Renal pelvis (tissue), 4 donors: ENCODE data around the gene CLN3. TPM values are rescaled to one million over a fixed set of nuclear protein-coding genes. Genes with fewer than 3 reads are reported as not detected.
A peak's percentile ranks its signal among the peaks of the same experiment; 100 is the strongest.
"Not testable (repeated sequence)": the region's sequence is repeated elsewhere in the genome, so short reads cannot be mapped to it uniquely, and the experiment has no call there.

Experiments
- DNase-seq: peaks from one replicate; pipeline ENCODE4 v3.0.0-alpha.2; 2013
- polyA plus RNA-seq, 3 donors: library from polyadenylated mRNA; unstranded; fragments of 120-200 nt; gene quantifications; one replicate each; pipeline ENCODE4 v1.2.1, GENCODE V29; 2013; ENCODE audit not compliant: insufficient read length in 3 of 3

The CLN3 gene
- polyA plus RNA-seq, 3 donors: 31.5 to 41.8 (median 37.9) TPM

DNA sequence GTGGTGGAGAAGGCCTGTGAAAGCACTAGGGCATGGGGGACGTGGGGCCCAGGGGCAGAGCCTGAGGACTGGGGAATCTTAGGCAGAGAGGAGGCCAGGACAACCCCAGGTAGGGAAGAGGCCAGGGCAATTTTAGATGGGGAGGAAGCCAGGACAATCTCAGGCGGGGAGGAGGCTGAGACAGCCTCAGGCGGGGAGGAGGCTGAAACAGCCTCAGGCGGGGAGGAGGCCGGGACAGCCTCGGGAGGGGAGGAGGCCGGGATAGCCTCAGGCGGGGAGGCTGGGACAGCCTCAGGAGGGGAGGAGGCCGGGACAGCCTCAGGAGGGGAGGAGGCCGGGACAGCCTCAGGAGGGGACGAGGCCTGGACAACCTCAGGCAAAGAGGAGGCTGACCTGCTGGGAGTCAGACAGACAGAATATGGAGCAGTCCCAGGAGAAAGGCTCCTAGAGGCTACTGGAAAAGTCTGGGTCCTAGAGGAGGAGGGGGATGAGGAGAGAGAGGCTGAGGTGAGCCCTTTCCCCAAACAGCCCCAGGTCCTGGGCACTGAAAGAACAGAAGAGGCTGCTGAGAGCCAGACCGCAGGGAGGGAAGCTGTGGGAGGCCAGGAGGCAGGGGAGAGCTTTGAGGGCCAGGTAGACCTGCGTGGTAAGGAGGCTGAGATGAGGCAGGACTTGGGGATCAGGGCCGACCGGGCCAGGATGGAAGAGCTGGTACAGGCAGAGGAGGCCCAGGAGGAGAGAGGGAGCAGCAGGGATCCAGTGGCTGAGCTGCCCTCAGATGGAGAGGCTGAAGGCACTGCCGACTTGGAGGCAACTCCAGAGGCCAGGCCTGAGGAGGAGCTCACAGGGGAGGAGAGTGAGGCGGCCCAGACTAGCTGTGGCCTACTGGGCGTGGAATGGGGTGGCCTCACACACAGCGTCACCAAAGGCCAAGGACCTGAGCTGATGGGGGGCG, 4.2 kb upstream of the CLN3 start:
- no peak for DNase-seq

DNA sequence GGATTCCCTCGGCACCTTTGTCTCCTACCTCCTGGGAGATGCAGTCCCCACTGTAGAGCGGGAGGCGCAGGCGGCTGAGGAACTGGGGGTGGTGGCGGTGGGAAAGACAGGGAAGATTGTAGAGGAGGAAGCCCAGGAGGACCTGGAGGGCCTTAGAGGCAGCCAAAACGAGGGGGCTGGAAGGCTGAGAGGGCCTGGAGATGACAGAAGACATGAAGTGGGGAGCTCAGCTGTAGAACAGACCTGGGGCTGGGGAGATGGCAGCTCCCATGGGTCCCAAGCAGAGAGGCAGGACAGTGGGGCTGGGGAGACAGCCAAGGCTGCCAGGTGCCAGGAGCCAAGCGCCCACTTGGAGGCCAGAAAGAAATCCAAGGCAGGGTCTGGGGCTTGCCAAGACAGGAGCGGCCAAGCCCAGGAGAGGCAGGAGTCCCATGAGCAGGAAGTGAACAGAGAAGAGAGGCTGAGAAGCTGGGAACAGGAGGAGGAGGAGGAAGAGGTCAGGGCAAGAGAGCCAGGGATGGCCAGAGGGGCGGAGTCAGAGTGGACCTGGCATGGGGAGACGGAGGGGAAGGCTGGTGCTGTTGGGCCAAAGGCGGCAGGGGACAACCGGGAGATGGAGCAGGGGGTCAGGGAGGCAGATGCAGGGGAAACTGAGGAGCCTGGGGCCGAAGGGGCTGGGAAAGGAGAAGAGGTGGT, 3.4 kb upstream of the CLN3 start:
- no peak for DNase-seq

DNA sequence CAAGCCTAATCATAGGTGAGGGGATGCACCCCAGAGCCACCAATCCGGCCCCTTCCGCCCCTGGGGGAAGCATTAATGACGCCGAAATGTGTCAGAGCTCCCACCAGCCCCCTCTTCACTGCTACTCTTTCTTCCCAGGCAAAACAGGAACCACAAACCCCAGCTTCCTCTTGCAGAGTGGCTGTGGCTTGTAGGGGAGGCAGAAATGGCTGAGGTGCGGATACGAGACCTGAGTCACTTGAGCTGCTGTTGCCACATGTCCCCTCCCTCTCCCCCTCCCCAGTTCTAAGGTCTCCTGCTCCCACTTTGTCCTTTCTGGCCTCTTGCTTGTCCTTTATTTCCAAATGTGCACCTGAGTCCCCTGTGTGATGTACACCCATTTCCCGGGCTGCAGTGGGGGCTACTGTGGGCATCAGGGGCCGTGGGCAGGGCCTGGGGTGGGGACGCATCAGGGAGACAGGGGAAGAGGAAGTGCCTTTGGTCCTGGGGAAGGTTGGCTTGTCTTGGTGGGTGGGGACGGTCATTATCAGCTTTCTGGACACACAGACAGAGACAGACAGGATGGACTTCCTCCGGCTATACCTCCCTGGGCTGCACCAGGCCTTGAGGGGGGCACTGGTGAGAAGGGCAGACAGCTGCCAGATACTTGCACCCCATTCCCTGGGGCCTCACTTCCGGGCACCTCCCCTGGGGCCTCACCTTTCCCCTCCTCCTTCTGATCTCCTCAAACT, 2.4 kb upstream of the CLN3 start, which contains the start of gene APOBR:
Gene APOBR (plus strand): TSS at position 523 of the 731 bp plus-strand sequence. CDS start 39 bp downstream, at position 562.
- DNase-seq: no peak

GRCh38 chr16:28492511-28492910, 637 bp upstream of the CLN3 start:
- DNase-seq: no peak

DNA sequence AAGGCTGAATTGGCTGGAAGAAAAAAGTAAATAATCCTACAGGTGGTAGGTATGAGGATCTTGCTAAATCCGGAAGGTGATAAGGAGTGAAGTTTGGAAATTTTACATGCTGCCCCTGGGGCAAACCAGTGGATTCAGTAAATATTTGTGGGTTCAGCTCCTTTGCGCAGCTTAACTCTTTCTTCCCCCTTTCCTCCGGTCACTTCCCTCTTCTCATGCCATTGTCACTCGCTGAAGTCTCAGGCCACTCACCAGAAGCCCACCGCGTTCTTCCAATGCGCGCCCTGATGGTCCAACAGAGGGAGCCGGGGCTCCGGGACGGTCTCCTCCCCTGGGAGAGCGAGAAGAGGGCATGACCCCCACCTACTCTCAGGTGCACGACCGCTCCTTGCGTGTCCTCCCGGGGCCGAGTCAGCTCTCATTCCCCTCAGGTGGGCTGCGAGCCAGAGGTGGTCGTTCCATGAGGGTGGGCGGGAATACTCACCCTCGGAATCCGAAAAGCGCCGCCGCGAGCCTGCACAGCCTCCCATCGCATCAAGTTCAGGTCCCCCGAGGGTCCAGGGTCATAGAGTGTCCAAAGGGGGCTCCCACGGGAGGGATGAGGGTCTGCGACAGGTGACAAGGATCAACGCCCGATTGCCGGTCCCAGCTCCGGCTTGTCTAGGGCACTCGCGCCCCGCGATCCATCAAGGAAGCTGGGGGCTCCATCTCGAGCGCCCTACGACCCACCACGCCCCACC, 474 bp downstream of the CLN3 start:
- peak; percentile 17 for DNase-seq

DNA sequence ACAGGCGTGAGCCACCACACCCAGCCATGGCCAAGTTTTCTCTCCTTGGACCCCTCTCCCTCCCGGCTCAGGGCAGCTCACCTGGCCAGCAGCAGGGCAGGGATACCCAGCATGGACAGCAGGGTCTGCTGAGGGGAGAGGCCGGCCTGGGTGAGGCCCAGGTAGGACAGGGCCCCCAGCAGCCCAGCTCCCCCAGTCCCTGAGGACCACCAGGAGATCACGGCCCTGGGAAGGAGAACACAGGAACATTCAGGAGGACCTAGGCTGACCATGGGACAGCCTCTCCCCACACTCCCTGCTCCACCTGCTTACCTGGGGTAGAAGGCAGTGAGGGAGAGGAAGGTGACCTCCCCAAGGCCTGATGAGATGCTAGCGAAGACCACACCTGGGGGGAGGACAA, 5.6 kb downstream of the CLN3 start:
- no peak for DNase-seq

DNA sequence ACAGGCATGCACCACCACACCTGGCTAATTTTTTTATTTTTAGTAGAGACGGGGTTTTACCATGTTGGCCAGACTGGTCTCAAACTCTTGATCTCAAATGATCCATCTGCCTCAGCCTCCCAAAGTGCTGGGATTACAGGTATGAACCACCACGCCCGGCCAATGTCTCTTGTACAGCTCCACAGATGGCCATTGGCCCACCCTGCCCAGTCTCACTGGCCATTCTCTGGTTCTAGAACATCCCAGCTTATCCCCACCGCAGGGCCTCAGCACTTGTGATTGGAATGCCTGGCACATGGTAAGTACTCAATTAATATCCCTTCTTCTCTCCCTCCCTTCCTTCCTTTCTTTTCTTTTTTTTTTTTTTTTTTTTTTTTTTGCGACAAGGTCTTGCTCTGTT, 8.5 kb downstream of the CLN3 start:
- not testable (repeated sequence) for DNase-seq

DNA sequence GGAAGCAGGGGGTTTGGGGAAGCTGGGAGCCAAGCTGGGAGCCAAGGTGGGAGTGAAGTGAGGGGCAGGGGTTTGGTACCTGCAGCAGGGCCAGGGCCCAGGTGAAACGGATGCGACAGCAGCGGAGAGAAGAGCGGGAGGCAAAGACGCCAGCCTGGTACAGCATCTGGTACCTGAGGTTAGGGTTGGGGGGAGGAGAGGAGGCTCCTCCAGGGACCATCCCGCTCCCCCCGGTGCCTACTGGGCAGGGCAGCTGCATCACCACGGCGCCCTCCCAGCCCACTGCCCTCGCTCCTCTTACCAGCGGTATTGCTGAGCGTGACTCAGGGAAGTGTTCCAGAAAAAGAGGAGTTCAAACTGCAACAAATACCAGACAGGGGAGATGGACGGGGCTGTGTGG, 9.8 kb downstream of the CLN3 start:
- DNase-seq: no peak

- DNase-seq: no peak
Measured at GRCh38 chr16:28478506-28479180, 13.2 kb downstream of the CLN3 start.

- DNase-seq: no peak
Measured at GRCh38 chr16:28477311-28477920, 14.5 kb downstream of the CLN3 start.

GRCh38 chr16:28475221-28475620, 16.7 kb downstream of the CLN3 start:
- no peak for DNase-seq

DNA sequence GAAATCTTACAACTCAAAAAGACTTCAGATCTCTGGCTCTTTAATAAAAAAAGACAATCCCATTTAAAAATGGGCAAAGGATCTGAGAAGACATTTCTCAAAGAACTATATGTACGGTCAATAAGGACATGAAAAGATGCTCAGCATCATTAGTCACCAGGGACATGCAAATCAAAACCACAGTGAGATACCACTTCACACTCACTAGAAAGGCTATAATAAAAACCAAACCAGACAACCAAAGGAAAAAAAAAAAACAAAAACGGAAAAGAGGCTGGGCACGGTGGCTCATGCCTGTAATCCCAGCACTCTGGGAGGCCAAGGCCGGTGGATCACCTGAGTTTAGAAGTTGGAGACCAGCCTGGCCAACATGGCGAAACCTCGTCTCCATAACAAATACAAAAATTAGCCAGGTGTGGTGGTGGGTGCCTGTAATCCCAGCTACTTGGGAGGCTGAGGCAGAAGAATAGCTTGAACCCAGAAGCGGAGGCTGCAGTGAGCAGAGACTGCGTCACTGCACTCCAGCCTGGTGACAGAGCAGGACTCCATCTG, 18.1 kb downstream of the CLN3 start:
- DNase-seq: no peak

DNA sequence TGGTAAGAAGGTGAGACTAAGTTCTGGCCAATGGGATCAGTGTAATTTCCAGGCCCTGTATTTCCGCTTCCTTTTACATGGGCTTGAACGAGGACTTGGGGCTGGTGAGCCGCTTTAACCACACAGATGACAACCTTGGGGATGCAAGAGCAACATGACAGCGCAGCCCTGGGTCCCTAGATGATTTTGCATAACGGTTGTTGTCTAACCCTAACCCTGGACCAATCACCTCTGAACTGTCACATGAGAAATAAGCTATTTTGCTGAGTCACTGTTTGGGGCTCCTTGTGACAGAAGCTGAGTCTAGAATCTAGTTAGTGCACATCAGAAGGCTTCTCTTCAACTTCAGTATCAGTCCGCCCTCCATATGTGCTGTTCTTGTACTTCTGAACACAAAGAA, 44.8 kb downstream of the CLN3 start:
- DNase-seq: not testable (repeated sequence)

DNA sequence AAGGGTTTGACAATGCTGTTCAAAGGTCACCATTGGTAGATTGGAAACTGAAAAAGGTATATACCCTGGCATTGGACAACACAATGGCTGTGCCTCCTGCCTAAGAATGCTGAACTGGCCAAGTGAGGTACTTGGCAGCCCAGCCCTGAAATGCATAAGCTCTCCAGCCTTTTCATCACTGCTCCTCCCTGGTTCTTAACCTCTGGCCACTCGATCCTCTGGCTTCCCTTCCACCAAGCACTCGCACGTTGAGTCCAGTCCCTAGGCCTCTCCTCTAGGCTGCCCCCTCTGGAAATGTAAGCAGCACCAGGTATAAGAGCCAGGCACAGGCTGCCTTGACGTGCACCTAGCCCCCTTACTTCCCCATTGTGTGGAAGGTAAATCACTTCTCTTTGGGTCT, 45.5 kb downstream of the CLN3 start:
- DNase-seq: not testable (repeated sequence)

GRCh38 chr16:28443943-28444342, 47.9 kb downstream of the CLN3 start:
- not testable (repeated sequence) for DNase-seq

DNA sequence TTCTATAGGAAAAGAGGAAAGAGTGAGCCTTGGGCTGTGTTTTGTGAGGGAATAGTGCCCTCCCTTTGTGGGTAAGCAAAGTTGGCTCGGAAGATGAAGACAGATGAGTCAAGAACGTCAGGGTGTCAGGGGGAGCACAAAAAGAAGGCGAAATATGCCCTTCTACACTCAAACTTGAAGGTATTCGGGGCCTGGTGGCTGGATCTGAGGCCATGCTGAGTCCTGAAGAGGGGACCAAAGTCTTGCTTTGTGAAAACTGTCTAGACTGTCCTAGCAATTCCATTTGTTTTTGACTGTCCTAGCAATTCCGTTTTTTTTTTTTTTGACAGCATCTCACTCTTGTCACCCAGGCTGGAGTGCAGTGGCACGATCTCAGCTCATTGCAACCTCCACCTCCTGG, 53.0 kb downstream of the CLN3 start:
- DNase-seq: not testable (repeated sequence)

- DNase-seq: not testable (repeated sequence)
Measured at GRCh38 chr16:28435340-28435739, 56.5 kb downstream of the CLN3 start.
